Endodermal cell (in vitro differentiated cells): ENCODE data around the gene EFNA5. TPM values are rescaled to one million over a fixed set of nuclear protein-coding genes. Genes with fewer than 3 reads are reported as not detected.
A peak's percentile ranks its signal among the peaks of the same experiment; 100 is the strongest.
"Not testable (repeated sequence)": the region's sequence is repeated elsewhere in the genome, so short reads cannot be mapped to it uniquely, and the experiment has no call there.

Source experiments
- DNase-seq: peaks from one replicate; pipeline ENCODE4 v3.0.0-alpha.2; 2017
- H3K27ac ChIP-seq: 2 replicates; pipeline ENCODE4 v1.5.1; 2013; ENCODE audit warnings: mild to moderate bottlenecking, low read depth, low read length, moderate library complexity
- H3K27me3 ChIP-seq: 2 replicates; pipeline ENCODE4 v1.6.1; 2013; ENCODE audit warnings: mild to moderate bottlenecking, low read length, moderate library complexity; ENCODE audit not compliant: insufficient read depth, control insufficient read depth, poor library complexity, severe bottlenecking
- H3K36me3 ChIP-seq: 2 replicates; pipeline ENCODE4 v1.7.0; 2013; ENCODE audit warnings: mild to moderate bottlenecking, low read length, moderate library complexity; ENCODE audit not compliant: control insufficient read depth, insufficient read depth
- H3K4me1 ChIP-seq: one replicate; pipeline ENCODE4 v1.7.0; 2013; ENCODE audit warnings: low read length; ENCODE audit not compliant: control insufficient read depth, insufficient read depth
- H3K4me3 ChIP-seq: 2 replicates; pipeline ENCODE4 v1.5.1; 2013; ENCODE audit warnings: mild to moderate bottlenecking, low read length, moderate library complexity
- H3K9ac ChIP-seq: 2 replicates; pipeline ENCODE4 v1.6.1; 2013; ENCODE audit warnings: mild to moderate bottlenecking, low read length, moderate library complexity; ENCODE audit not compliant: poor library complexity, severe bottlenecking; ENCODE audit errors: extremely low read depth
- H3K9me3 ChIP-seq: 2 replicates; pipeline ENCODE4 v1.6.1; 2013; ENCODE audit warnings: mild to moderate bottlenecking, low read length, moderate library complexity; ENCODE audit not compliant: control insufficient read depth
- H3K27ac Mint-ChIP-seq: 2 replicates; pipeline ENCODE4 v1.8.0; 2020; ENCODE audit warnings: mixed read lengths
- H3K27me3 Mint-ChIP-seq: 2 replicates; pipeline ENCODE4 v1.8.0; 2021; ENCODE audit warnings: mild to moderate bottlenecking, mixed read lengths; ENCODE audit not compliant: insufficient read depth
- H3K36me3 Mint-ChIP-seq: 2 replicates; pipeline ENCODE4 v1.8.0; 2020; ENCODE audit warnings: low read depth, mixed read lengths
- H3K4me1 Mint-ChIP-seq: 2 replicates; pipeline ENCODE4 v1.8.0; 2020; ENCODE audit warnings: mixed read lengths
- H3K4me3 Mint-ChIP-seq: 2 replicates; pipeline ENCODE4 v1.8.0; 2020; ENCODE audit warnings: mild to moderate bottlenecking, moderate library complexity, mixed read lengths
- H3K9me3 Mint-ChIP-seq: 2 replicates; pipeline ENCODE4 v1.8.0; 2020; ENCODE audit warnings: mild to moderate bottlenecking, mixed read lengths
- WGBS, 2 experiments: methylation state at CpG; one replicate each; pipeline versions ENCODE4 v1.1.5 to v1.1.7; 2013; ENCODE audit warnings: missing lambda C conversion rate in 2 of 2, mixed read lengths in 1 of 2; ENCODE audit not compliant: insufficient coverage in 1 of 2, insufficient read length in 1 of 2; 5-methylcytosine and 5-hydroxymethylcytosine counted together
- total RNA-seq, 2 donors: library from RNA; stranded (reverse); fragmentation: NEBNext Ultra II Directional in 1 of 2; extraction: Animal tissue kit (Norgen Biotek cat#: 25700) in 1 of 2; gene quantifications; 2 replicates in 1 of 2; 3 replicates in 1 of 2; pipeline ENCODE4 v1.2.1, GENCODE V29; 2021
- TF ChIP-seq, protein P1 (sequence below): fragments of 200-600 bp; sonication (generic); conservative IDR thresholded peaks from 2 replicates; pipeline ENCODE4 v1.5.0; 2021; ENCODE audit warnings: antibody characterized with exemption, mild to moderate bottlenecking

EFNA5 gene
- total RNA-seq, 2 donors from 2014 or later = 53.3 to 63.1 TPM

DNA sequence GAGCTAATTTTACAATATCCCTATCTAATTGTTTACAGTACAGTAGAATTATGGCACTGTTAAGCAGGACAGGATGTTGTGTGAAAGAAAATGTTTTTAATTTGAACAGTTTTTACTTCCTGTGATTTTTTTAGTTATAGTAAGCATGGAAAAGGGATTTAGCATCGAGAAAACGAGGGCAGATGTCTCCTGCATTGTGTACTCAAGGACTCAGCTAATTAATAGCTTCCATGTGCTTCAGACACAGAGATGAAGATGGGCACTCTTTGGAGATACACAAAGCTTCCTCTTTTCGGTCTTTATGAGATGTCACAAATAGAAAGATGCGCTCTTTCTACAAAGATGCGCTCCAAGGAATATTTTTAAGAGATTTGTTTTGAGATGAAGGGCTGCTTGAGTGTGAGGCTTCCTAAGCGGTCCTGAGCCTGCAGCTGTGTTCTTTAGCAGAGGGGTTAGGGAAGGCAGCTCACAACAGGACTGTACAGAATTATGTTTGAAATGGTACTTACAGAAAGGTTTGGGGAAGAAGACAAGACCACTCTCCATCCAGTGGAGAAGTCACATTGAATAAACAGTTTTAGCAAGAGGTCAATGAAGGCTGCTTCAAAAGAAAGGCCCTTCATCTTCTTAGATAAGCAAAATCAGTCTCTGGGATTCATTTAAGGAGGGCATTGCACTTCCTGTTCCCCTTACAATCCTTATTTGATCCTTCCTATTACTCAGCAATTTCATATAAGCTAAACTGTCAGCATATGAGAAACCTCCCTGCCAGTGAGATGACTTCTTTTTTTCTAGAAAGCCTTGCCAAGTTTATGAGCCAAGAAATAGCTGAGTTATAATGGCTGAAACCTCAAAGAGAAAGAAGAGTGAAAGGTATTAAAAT is 311.5 kb downstream of the EFNA5 start:
- 94% methylated on average over 5 to 6 of the region's 6 CpGs for WGBS, 2 experiments
- Mint-ChIP-seq H3K4me1 (peaks cover 2% of the 10 kb centered on the region), H3K9me3 (no peaks in the 10 kb centered on the region), H3K4me3 (no peak overlapping the region), H3K27ac (no peak overlapping the region), H3K27me3 (no peaks in the 10 kb centered on the region), H3K36me3 (no peaks in the 10 kb centered on the region)
- Histone ChIP-seq H3K36me3 (no peaks in the 10 kb centered on the region), H3K9me3 (no peaks in the 10 kb centered on the region), H3K27ac (no peak overlapping the region), H3K4me1 (no peaks in the 10 kb centered on the region), H3K4me3 (no peak overlapping the region), H3K9ac (no peak overlapping the region), H3K27me3 (no peaks in the 10 kb centered on the region)
- TF ChIP-seq, protein P1, sequence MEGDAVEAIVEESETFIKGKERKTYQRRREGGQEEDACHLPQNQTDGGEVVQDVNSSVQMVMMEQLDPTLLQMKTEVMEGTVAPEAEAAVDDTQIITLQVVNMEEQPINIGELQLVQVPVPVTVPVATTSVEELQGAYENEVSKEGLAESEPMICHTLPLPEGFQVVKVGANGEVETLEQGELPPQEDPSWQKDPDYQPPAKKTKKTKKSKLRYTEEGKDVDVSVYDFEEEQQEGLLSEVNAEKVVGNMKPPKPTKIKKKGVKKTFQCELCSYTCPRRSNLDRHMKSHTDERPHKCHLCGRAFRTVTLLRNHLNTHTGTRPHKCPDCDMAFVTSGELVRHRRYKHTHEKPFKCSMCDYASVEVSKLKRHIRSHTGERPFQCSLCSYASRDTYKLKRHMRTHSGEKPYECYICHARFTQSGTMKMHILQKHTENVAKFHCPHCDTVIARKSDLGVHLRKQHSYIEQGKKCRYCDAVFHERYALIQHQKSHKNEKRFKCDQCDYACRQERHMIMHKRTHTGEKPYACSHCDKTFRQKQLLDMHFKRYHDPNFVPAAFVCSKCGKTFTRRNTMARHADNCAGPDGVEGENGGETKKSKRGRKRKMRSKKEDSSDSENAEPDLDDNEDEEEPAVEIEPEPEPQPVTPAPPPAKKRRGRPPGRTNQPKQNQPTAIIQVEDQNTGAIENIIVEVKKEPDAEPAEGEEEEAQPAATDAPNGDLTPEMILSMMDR = no peak
- no peak for DNase-seq

- no peaks in the 10 kb centered on the region for H3K36me3 Mint-ChIP-seq
- no peaks in the 10 kb centered on the region for H3K9me3 ChIP-seq
- H3K9ac ChIP-seq = no peak overlapping the region
- H3K27me3 ChIP-seq = no peaks in the 10 kb centered on the region
- H3K36me3 ChIP-seq = no peaks in the 10 kb centered on the region
- peaks cover 7% of the 10 kb centered on the region for H3K4me1 Mint-ChIP-seq
- no peak overlapping the region for H3K27ac ChIP-seq
- no peaks in the 10 kb centered on the region for H3K9me3 Mint-ChIP-seq
- no peak overlapping the region for H3K27ac Mint-ChIP-seq
- no peaks in the 10 kb centered on the region for H3K4me1 ChIP-seq
- no peak overlapping the region for H3K4me3 ChIP-seq
- TF ChIP-seq, protein P1 = no peak
- no peaks in the 10 kb centered on the region for H3K27me3 Mint-ChIP-seq
- WGBS, 2 experiments = 83% methylated on average over 2 of the region's 2 CpGs; no CpG with 5 or more reads in 1 of the 2 experiments
- no peak overlapping the region for H3K4me3 Mint-ChIP-seq
- no peak for DNase-seq
Measured at GRCh38 chr5:107356891-107357290, 313.8 kb downstream of the EFNA5 start.

DNA sequence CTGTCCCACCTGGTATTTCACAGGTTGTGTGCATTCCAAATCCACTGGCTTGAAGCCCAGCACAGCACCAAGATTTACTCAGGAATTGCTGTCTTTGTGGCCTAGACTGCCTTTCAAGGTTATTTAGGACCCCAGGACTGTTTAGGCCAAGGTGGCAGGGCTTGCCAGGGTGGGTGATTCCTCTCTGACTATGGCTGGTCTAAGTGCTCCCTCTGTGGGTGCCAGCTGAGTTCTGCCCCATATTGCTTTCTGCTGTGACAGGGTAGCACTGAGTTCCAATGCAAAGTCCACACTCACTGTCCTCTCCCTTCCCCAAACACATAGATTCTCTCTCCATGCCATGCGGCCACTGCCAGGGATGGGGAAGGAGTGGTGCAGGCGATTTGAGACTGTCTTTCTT is 318.2 kb downstream of the EFNA5 start:
- H3K27ac ChIP-seq = no peak overlapping the region
- no peaks in the 10 kb centered on the region for H3K27me3 ChIP-seq
- Mint-ChIP-seq H3K27ac (no peak overlapping the region), H3K4me3 (no peak overlapping the region), H3K27me3 (no peaks in the 10 kb centered on the region), H3K9me3 (peaks cover 11% of the 10 kb centered on the region), H3K4me1 (peaks cover 5% of the 10 kb centered on the region), H3K36me3 (no peaks in the 10 kb centered on the region)
- H3K9me3 ChIP-seq = no peaks in the 10 kb centered on the region
- H3K4me3 ChIP-seq = no peak overlapping the region
- H3K36me3 ChIP-seq = no peaks in the 10 kb centered on the region
- H3K9ac ChIP-seq = no peak overlapping the region
- WGBS, 2 experiments = 81 to 100% methylated on average over 1 to 2 of the region's 2 CpGs
- no peak for DNase-seq
- TF ChIP-seq, protein P1 = peak; percentile 57
- H3K4me1 ChIP-seq = no peaks in the 10 kb centered on the region

- not testable (repeated sequence) for H3K36me3 ChIP-seq, DNase-seq, H3K4me1 ChIP-seq, H3K36me3 Mint-ChIP-seq, H3K4me1 Mint-ChIP-seq, H3K27me3 Mint-ChIP-seq, H3K4me3 ChIP-seq, H3K4me3 Mint-ChIP-seq, H3K27me3 ChIP-seq, H3K9ac ChIP-seq, H3K27ac ChIP-seq, H3K27ac Mint-ChIP-seq
- peaks cover 46% of the 10 kb centered on the region for H3K9me3 Mint-ChIP-seq
- peaks cover 27% of the 10 kb centered on the region for H3K9me3 ChIP-seq
- 93 to 100% methylated on average over 2 to 3 of the region's 3 CpGs for WGBS, 2 experiments
Measured at GRCh38 chr5:107346580-107346979, 324.2 kb downstream of the EFNA5 start.
